GM21381 (cell line): ENCODE data around the gene UST.
"Not testable (repeated sequence)": the region's sequence is repeated elsewhere in the genome, so short reads cannot be mapped to it uniquely, and the experiment has no call there.

Source experiments
- ATAC-seq: cut with Tn5 transposase; IDR thresholded peaks from one replicate; pipeline ENCODE4 v1.9.1; 2021; ENCODE audit warnings: mild to moderate bottlenecking, moderate library complexity; ENCODE audit not compliant: unreplicated experiment

UST gene

DNA sequence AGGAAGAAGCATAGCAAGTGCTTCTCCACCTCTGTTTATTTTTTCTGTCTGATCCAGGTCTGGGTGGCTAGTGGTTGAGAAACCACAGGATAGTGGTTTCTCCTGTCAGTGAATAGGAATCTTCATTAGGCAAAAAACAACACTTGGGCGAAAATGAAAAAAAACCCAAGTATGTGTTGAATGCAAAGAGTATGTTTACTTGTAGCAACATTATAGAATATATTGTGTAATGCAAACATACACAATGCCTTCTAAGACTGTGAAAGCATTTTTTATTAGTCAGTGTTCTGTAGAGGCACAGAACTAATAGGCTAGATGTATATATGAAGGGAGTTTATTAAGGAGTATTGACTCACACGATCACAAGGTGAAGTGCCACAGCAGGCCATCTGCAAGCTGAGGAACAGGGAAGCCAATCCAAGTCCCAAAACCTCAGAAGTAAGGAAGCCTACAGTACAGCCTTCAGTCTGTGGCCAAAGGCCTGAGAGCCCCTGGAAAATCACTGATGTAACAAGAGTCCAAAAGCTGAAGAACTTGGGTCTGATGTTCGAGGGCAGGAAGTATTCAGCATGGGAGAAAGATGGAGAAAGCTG, 111.1 kb downstream of the UST start:
- no peak for ATAC-seq

- not testable (repeated sequence) for ATAC-seq
Measured at GRCh38 chr6:148864132-148864531, 117.3 kb downstream of the UST start.

GRCh38 chr6:148864941-148865340, 118.1 kb downstream of the UST start:
- ATAC-seq = no peak

- ATAC-seq = peak; percentile 81
Measured at GRCh38 chr6:148866657-148867268, 119.9 kb downstream of the UST start.

DNA sequence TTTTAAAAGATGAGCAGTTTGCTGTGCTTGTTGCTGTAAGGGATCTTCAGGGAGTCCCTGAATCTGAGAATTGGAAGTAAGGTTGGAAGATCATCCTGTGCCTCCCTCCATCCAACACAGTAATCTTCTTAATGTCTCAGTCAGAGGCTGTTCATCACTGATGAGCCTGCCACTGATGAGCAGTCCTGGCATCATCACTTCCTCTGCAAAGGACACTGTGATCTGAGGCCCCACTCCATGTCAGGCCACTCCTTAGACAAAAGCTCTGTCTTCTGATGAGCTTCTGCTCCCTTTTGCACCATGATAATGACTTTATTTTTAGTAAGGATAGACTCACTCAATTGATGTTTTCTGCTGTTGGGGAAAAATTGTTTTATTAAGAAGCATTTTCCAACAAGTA, 121.0 kb downstream of the UST start:
- ATAC-seq = no peak

GRCh38 chr6:148868314-148868713, 121.5 kb downstream of the UST start:
- ATAC-seq = no peak

DNA sequence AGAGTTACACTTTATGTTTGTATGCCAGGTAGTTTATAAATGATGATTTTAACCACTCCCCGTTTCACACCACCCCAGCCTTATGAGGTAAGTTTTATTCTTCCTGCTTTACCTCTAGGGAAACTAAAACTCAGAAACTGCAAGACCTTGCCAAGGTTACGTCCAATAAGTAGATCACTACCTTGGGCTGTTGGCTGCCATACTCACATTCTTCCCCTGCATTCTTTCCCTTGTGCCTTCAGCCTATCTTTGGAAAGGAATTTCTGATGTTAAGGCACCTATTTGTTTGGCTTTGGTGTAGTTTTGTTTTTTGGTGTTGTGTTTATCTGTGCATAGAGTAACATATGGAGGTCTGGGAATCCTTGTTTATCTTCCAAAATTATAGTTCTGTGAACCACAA, 122.1 kb downstream of the UST start:
- no peak for ATAC-seq

GRCh38 chr6:148869585-148869984, 122.8 kb downstream of the UST start:
- no peak for ATAC-seq

DNA sequence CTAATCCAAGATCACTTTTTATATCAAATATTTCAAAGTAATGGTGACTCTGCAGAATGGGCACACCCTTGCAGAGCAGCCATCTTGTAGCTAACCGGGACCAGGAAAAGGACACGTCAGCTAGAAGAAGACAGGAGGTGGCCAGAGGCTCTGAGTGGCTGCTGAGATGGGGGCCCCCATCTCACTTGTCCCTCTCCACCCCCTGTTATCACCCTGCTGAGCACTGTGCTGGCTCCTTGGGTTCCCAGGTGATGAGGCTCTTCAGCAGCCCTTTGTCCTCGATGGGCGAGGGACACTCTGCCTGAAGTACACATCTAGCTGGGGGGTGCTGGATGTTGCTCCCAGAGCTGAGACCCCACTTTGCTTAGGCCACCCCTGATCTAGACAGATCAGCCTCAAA, 126.3 kb downstream of the UST start:
- ATAC-seq = no peak

- no peak for ATAC-seq
Measured at GRCh38 chr6:148873868-148874267, 127.0 kb downstream of the UST start.

- ATAC-seq = no peak
Measured at GRCh38 chr6:148874698-148875293, 128.0 kb downstream of the UST start.

- ATAC-seq = no peak
Measured at GRCh38 chr6:148878683-148879082, 131.9 kb downstream of the UST start.

DNA sequence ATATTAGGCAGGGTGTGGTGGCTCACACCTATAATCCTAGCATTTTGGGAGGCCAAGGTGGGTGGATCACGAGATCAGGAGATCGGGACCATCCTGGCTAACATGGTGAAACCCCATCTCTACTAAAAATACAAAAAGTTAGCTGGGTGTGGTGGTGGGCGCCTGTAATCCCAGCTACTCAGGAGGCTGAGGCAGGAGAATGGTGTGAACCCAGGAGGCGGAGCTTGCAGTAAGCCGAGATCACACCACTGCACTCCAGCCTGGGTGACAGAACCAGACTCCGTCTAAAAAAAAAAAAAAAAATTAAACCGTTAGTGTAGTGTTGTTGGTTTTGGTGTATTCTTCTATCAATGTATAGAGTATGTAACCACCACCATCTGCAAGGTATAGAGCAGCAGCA, 133.9 kb downstream of the UST start:
- ATAC-seq = not testable (repeated sequence)

- no peak for ATAC-seq
Measured at GRCh38 chr6:148881593-148882311, 134.9 kb downstream of the UST start.

DNA sequence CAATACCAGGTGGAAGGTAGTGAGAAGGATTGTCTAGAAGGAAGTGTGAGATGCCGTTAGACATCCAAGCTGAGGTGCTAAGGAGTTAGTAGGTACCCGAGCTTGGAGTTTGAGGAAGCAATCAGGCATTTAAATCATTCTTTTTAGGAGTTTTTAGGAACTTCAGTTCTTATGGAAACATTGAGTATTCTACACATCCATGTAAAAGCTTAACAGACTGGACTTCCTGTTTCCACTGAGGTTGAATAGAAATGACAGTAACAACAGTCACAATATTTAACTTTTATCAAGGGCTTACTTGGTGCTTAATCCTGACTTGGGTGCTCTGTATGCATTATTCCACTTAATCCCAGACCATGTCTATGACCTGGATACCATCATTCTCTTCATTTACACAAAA, 136.4 kb downstream of the UST start:
- ATAC-seq = no peak

GRCh38 chr6:148884461-148884860, 137.6 kb downstream of the UST start:
- no peak for ATAC-seq

DNA sequence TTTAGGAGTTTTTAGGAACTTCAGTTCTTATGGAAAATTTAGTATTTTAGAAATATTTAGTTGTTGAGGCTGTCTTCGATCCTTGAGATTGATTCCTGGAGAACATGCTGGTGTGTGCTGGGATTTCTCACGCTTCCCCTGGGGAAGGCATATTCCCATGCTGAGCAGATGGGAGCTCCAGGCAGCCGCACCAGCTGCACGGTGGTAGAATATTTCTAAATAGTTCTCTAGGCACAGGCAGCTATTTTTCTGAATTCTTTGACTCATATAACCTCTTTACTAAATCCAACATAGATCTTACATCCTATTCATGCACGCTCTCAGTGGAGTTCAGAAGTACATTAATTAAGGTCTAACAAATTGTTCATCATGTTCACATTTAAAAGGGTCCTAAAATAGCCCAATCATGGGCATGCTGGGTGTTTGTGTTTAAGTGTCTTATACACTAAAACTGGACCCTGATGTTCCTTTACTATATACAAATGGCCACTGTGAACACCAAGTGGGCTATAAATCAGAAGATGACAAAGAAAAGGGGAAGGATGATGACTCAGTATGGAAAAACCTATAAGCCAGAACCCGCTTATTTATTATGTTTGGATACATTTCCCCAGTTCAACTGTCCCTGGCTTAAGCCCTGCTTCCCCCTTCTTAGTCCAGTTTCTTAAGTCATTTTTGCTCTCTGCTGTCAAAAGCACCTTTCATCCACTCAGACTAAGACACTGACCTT, 138.5 kb downstream of the UST start:
- ATAC-seq = no peak

DNA sequence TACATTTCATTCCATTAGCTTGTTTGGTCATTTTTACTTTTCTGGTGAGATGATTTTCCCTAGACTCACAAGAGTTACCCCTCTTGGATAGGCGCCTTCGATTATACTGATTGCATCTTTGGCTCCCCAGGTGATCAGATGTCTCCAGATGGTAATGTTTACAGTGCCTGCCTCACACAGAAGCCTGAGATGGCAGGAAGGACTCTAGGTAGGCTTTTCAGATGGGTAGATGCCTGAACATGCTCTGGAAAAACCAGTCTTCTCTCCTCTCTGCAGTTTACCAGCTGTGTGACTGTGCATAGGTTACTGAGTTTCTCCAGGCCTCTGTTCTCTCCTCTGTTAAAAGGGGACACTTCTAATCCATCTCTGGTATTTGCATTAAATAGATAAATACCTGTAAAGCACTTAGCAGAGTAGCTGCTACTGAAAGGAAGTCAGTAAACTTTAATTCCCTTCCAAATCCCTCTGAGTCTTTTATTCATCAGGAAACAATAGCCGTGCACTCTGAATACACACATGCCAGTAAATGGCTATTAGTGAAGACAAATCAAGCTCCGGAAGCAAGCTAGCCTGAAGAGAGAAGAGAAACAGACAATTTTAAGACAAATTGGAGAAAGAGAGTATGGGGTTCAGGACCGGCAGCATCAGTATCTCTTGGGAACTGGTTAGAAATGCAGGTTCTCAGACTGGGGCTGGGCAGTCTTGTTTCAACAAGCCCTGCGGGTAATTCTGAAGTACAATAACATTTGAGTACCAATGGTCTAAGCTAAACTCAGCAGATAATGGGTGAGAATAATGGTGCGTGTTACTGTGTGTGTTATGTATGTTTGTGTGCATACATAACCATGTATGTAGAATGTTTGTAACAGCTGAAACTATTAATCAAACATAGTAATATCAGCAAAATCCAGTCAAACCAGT, 139.4 kb downstream of the UST start:
- no peak for ATAC-seq

DNA sequence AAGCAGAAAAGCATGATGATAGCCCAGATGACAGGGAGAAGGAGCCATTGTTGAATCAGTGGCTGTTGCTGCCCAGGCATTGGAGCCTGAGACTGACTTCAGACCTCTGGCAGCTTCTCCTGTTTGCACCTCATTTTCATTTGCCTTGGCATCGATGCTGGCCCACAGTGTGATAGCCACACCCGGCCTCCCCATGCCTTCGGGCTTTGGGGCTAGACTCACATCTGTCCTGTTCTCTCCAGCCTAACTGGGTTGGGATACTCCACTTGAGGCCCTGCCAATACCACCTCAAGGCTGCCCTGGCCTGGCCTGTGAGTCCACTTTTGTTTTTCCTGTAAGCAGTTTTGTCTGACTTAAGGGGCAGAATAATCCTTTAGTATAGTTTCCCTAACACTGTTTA, 140.4 kb downstream of the UST start:
- no peak for ATAC-seq

DNA sequence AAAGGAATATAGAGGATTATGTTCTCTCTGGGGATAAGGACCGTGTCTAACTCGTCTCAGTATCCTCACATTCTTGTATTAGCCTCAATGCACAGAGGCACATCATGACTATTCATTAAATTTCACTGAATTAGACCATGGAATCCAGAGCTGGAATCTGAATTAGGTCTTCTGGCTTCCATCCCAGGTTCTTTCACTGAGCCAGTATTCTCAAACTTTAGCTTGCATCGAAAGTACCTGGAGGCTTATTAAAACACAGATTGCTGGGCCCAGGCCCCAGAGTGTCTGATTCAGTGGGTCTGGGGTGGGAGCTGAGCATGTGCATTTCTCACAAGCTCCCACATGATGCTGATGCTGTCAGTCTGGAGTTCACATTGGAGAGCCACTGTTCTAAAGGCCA, 142.0 kb downstream of the UST start:
- no peak for ATAC-seq
